Spleen (tissue), 11 donors: ENCODE measurements around the gene WDFY2. TPM values are rescaled to one million over a fixed set of nuclear protein-coding genes. Genes with fewer than 3 reads are reported as not detected.

Experiments
- DNase-seq: peaks from one replicate; pipeline ENCODE4 v3.0.0-alpha.2; 2020
- H3K27ac ChIP-seq, 8 donors: fragments of 200-600 bp; sonication (generic) in 7 of 8; 1 replicate in 4 of 8; 2 replicates in 4 of 8; pipeline versions ENCODE4 v1.5.0 to v1.8.0; 2016 to 2021; ENCODE audit warnings: inconsistent platforms in 4 of 8, mild to moderate bottlenecking in 4 of 8, moderate library complexity in 1 of 8
- H3K27me3 ChIP-seq, 7 donors: fragments of 200-600 bp; sonication (generic) in 6 of 7; replicated peaks in 1 of 7; 1 replicate in 4 of 7; 2 replicates in 3 of 7; pipeline versions ENCODE4 v1.5.0 to v1.8.0; 2016 to 2021; ENCODE audit warnings: inconsistent platforms in 3 of 7, mild to moderate bottlenecking in 1 of 7
- H3K36me3 ChIP-seq, 6 donors: fragments of 200-600 bp; sonication (generic) in 5 of 6; 1 replicate in 4 of 6; 2 replicates in 2 of 6; pipeline versions ENCODE4 v1.5.0 to v1.8.0; 2016 to 2021; ENCODE audit warnings: inconsistent platforms in 2 of 6
- H3K4me1 ChIP-seq, 6 donors: fragments of 200-600 bp; sonication (generic) in 5 of 6; 1 replicate in 3 of 6; 2 replicates in 3 of 6; pipeline versions ENCODE4 v1.5.0 to v1.8.0; 2016 to 2021; ENCODE audit warnings: inconsistent platforms in 3 of 6
- H3K4me3 ChIP-seq, 8 donors: fragments of 200-600 bp; sonication (generic) in 7 of 8; 1 replicate in 4 of 8; 2 replicates in 4 of 8; pipeline versions ENCODE4 v1.5.0 to v1.8.0; 2016 to 2021; ENCODE audit warnings: inconsistent platforms in 4 of 8, mild to moderate bottlenecking in 4 of 8, moderate library complexity in 2 of 8
- H3K9me3 ChIP-seq, 8 donors: fragments of 200-600 bp; sonication (generic) in 7 of 8; 1 replicate in 4 of 8; 2 replicates in 4 of 8; pipeline versions ENCODE4 v1.5.0 to v1.8.0; 2016 to 2021; ENCODE audit warnings: inconsistent platforms in 4 of 8
- POLR2A ChIP-seq, 3 donors: fragments of 450-650 bp; IDR thresholded peaks; one replicate each; pipeline ENCODE4 v1.5.1; 2017; ENCODE audit warnings: antibody characterized with exemption in 3 of 3, mild to moderate bottlenecking in 1 of 3
- POLR2AphosphoS5 ChIP-seq, 3 donors: sonication (generic); formaldehyde crosslinking; IDR thresholded peaks; one replicate each; pipeline ENCODE4 v1.5.1; 2017; ENCODE audit warnings: antibody characterized with exemption in 3 of 3
- WGBS, 5 donors: extraction: QIAGEN DNeasy Blood & Tissue Kit in 3 of 5; methylation state at CpG; one replicate each; pipeline versions ENCODE4 v1.1.5 to v1.1.7; 2013 to 2018; 5-methylcytosine and 5-hydroxymethylcytosine counted together
- intact Hi-C: fragments of 100-400 bp; cut with DNase I; formaldehyde crosslinking; loops from one replicate; pipeline ENCODE4 v1.15.0; 2023; ENCODE audit warnings: low total_unique reads
- polyA plus RNA-seq, 3 donors: library from polyadenylated mRNA; stranded (reverse); fragments of 200-250 nt; gene quantifications; one replicate each; pipeline ENCODE4 v1.2.1, GENCODE V29; 2013
- total RNA-seq, 7 donors: library from RNA; depleted of rRNA in 3 of 7; stranded (reverse); fragments of >200 nt in 3 of 7; fragmentation: NEBNext Ultra II Directional in 4 of 7; extraction: Animal tissue kit (Norgen Biotek cat#: 25700) in 4 of 7; gene quantifications; one replicate each; pipeline versions ENCODE4 v1.1.0 to v1.2.1, GENCODE V29; 2016 to 2021
- TF ChIP-seq, protein P1 (sequence below), 11 experiments: fragments of 200-600 bp in 7 of 11; fragments of 450-650 bp in 4 of 11; sonication (generic) in 4 of 11; IDR thresholded peaks in 8 of 11; conservative IDR thresholded peaks in 3 of 11; 1 replicate in 7 of 11; 2 replicates in 4 of 11; pipeline versions ENCODE4 v1.4.0 to v1.8.0; 2016 to 2021; ENCODE audit warnings: antibody characterized with exemption in 11 of 11, inconsistent platforms in 4 of 11, mild to moderate bottlenecking in 1 of 11
- donor health status: healthy with polysubstance abuse.
- donor health status: DM: no; HTN: no; CAD: no; lungs with moderate emphysema.
- donor health status: DM: no; HTN: no; CAD: no.
- donor health status: Bipolar disorder and iron deficiency.
- donor health status: healthy.
- donor health status: DM: no; HTN: no; CAD: no.
- donor health status: DM: yes; HTN: yes; CAD: no.

WDFY2 gene
- total and polyA plus RNA-seq, 10 donors, result 3.0 to 32.2 (median 24.9) TPM

DNA sequence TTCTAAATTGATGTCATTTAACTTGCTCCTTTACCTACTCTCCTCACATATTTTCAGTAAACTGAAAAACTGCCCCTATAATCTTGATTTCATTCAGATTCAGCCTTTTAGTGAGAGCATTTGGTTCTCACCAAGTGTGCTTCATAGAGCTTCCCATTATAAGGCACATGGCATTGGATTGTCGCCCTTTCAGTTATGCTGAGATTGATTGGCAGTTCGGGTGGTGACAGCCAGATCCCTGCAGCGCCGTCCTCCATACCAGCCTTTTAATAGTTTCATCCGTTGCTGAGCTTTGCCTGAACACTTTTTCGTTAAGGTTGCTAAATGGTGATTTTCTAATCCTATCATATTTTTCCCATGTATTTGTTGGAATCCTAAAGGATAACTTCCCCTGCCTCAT, 139.3 kb downstream of the WDFY2 start:
- H3K4me1 ChIP-seq, result peaks cover 0 to 4% (median 0%) of the 10 kb centered on the region in 6 donors
- H3K27me3 ChIP-seq, result no peaks in the 10 kb centered on the region
- peaks cover 0 to 60% (median 7%) of the 10 kb centered on the region in 6 donors for H3K36me3 ChIP-seq
- no peak overlapping the region for H3K4me3 ChIP-seq
- TF ChIP-seq, protein P1, sequence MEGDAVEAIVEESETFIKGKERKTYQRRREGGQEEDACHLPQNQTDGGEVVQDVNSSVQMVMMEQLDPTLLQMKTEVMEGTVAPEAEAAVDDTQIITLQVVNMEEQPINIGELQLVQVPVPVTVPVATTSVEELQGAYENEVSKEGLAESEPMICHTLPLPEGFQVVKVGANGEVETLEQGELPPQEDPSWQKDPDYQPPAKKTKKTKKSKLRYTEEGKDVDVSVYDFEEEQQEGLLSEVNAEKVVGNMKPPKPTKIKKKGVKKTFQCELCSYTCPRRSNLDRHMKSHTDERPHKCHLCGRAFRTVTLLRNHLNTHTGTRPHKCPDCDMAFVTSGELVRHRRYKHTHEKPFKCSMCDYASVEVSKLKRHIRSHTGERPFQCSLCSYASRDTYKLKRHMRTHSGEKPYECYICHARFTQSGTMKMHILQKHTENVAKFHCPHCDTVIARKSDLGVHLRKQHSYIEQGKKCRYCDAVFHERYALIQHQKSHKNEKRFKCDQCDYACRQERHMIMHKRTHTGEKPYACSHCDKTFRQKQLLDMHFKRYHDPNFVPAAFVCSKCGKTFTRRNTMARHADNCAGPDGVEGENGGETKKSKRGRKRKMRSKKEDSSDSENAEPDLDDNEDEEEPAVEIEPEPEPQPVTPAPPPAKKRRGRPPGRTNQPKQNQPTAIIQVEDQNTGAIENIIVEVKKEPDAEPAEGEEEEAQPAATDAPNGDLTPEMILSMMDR (IDR thresholded peaks at IDR 0.05 in 8 of 11, conservative IDR thresholded peaks at IDR 0.05 in 3 of 11), result no peak
- TF ChIP-seq POLR2A (IDR thresholded peaks at IDR 0.05) (no peak), POLR2AphosphoS5 (IDR thresholded peaks at IDR 0.05) (no peak)
- DNase-seq, result no peak
- intact Hi-C loops, result loop anchor here (10.0 kb wide), 1 partner anchor 59 kb away; no protein-coding TSS in a partner anchor
- no peak overlapping the region for H3K27ac ChIP-seq
- WGBS, 5 donors, result 93 to 98% (median 95%) methylated on average over 6 of the region's 6 CpGs
- H3K9me3 ChIP-seq, result no peaks in the 10 kb centered on the region

DNA sequence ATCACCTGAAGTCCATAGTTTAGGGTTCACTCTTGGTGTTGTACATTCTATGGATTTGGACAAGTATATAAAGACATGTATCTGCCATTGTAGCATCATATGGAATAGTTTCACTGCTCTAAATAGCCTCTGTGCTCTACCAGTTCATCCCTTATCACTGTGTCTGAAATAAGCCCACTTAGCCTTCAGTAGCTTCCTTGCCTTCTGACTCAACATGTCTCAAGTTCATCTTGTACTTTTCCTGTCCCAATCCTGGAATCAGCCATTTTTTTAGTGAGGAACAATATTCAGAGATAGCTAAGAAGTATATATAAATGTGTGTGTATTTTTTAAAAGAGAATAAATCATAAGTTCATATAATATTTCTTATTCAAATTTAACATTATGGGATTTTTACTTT, 140.5 kb downstream of the WDFY2 start:
- DNase-seq, result no peak
- H3K9me3 ChIP-seq, result no peaks in the 10 kb centered on the region
- TF ChIP-seq, protein P1 (IDR thresholded peaks at IDR 0.05 in 8 of 11, conservative IDR thresholded peaks at IDR 0.05 in 3 of 11), result no peak
- TF ChIP-seq POLR2A (IDR thresholded peaks at IDR 0.05), result no peak
- intact Hi-C loops, result loop anchor here (10.0 kb wide), 1 partner anchor 60 kb away; no protein-coding TSS in a partner anchor
- no peaks in the 10 kb centered on the region for H3K27me3 ChIP-seq
- peaks cover 0 to 59% (median 7%) of the 10 kb centered on the region in 6 donors for H3K36me3 ChIP-seq
- H3K4me1 ChIP-seq, result peaks cover 0 to 9% (median 0%) of the 10 kb centered on the region in 6 donors
- no peak overlapping the region for H3K4me3 ChIP-seq
- H3K27ac ChIP-seq, result no peak overlapping the region

DNA sequence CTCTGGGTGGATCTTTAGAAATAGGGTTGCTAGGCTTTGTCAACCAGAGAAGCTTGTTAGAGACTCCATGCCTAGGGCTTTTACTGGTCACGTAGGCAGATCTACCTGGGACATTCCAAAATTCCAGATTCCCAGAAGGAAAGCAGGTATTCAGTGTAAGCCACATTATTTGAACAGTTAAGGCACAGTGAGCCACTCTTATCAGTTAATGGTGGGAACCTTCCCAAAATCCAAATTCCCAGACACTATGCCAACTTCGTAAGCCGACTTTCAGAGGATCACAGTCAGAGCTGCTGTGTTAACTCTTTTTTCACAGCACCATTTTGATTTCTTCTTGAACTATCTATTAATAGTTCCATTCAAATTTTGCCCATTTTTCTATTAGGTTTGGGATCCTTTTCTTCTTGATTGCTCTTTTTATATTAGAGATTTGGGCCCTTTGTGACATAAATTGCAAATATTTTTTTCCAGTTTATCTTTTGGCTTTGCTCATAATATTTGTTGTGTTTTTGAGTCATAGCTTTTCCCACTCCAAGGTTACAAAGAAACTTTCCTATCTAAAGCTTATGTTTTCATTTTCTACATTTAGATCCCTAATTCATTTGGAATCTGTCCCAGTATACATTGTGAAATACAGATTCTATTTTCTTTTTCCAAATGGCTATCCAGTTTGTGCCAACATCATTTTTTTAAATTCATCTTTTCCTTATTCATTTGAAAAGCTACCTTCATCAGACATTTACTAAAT, 142.4 kb downstream of the WDFY2 start:
- no peak for DNase-seq
- intact Hi-C loops, result loop anchor here (10.0 kb wide), 1 partner anchor 62 kb away; no protein-coding TSS in a partner anchor
- H3K9me3 ChIP-seq, result no peaks in the 10 kb centered on the region
- H3K27ac ChIP-seq, result no peak overlapping the region
- TF ChIP-seq POLR2A (IDR thresholded peaks at IDR 0.05) (no peak), POLR2AphosphoS5 (IDR thresholded peaks at IDR 0.05) (no peak)
- TF ChIP-seq, protein P1 (IDR thresholded peaks at IDR 0.05 in 8 of 11, conservative IDR thresholded peaks at IDR 0.05 in 3 of 11), result no peak
- no peak overlapping the region for H3K4me3 ChIP-seq
- WGBS, 5 donors, result 75 to 96% (median 93%) methylated on average over 3 of the region's 3 CpGs
- no peaks in the 10 kb centered on the region for H3K27me3 ChIP-seq
- H3K36me3 ChIP-seq, result peaks cover 0 to 57% (median 7%) of the 10 kb centered on the region in 6 donors
- H3K4me1 ChIP-seq, result peaks cover 0 to 22% (median 8%) of the 10 kb centered on the region in 6 donors

DNA sequence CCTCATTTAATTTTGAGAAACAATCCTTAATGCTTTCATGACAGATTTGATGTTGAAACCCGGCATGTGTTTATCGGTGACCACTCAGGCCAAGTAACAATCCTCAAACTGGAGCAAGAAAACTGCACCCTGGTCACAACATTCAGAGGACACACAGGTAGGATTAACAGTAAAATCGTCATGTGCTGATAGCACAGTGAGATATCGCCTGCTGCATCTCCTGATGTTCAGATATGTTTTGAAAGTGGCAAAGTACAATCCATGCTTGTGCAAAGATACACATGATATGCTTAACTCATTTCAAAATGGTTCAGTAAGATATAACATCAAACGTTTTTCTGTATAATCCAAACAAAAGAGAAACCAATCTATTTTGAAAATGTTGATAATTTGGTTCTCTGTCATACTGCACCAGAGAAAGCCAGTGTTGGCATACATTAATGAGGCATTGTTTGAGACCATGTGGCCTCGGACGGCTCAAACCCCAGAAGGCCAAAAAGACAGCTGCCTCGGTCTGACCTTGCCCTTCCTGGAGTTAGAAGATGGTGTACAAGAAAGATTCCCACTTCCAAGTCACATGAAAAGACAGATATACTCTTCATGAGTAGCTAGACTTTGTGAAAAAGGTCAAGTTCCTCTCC, 143.5 kb downstream of the WDFY2 start:
- no peak for DNase-seq
- peaks cover 0 to 55% (median 7%) of the 10 kb centered on the region in 6 donors for H3K36me3 ChIP-seq
- no peak overlapping the region for H3K27ac ChIP-seq
- TF ChIP-seq POLR2AphosphoS5 (IDR thresholded peaks at IDR 0.05) (no peak), POLR2A (IDR thresholded peaks at IDR 0.05) (no peak)
- TF ChIP-seq, protein P1 (IDR thresholded peaks at IDR 0.05 in 8 of 11, conservative IDR thresholded peaks at IDR 0.05 in 3 of 11), result no peak
- H3K4me3 ChIP-seq, result no peak overlapping the region
- intact Hi-C loops, result loop anchor here (10.0 kb wide), 1 partner anchor 63 kb away; no protein-coding TSS in a partner anchor
- no peaks in the 10 kb centered on the region for H3K27me3 ChIP-seq
- WGBS, 5 donors, result 87 to 92% (median 91%) methylated on average over 8 of the region's 8 CpGs
- no peaks in the 10 kb centered on the region for H3K9me3 ChIP-seq
- peaks cover 0 to 32% (median 12%) of the 10 kb centered on the region in 6 donors for H3K4me1 ChIP-seq
